ENCODE data around the gene RFC5.
"Not testable (repeated sequence)": the region's sequence is repeated elsewhere in the genome, so short reads cannot be mapped to it uniquely, and the experiment has no call there.

GRCh38 chr12:118022097-118022727 is 5.7 kb downstream of the RFC5 start:
- TF ChIP-seq, protein P1, sequence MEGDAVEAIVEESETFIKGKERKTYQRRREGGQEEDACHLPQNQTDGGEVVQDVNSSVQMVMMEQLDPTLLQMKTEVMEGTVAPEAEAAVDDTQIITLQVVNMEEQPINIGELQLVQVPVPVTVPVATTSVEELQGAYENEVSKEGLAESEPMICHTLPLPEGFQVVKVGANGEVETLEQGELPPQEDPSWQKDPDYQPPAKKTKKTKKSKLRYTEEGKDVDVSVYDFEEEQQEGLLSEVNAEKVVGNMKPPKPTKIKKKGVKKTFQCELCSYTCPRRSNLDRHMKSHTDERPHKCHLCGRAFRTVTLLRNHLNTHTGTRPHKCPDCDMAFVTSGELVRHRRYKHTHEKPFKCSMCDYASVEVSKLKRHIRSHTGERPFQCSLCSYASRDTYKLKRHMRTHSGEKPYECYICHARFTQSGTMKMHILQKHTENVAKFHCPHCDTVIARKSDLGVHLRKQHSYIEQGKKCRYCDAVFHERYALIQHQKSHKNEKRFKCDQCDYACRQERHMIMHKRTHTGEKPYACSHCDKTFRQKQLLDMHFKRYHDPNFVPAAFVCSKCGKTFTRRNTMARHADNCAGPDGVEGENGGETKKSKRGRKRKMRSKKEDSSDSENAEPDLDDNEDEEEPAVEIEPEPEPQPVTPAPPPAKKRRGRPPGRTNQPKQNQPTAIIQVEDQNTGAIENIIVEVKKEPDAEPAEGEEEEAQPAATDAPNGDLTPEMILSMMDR (IDR thresholded peaks at IDR 0.05 in 8 of 11, conservative IDR thresholded peaks at IDR 0.05 in 3 of 11), result not testable (repeated sequence)
- TF ChIP-seq POLR2A (IDR thresholded peaks at IDR 0.05), result not testable (repeated sequence)

Data from spleen (tissue), 7 donors.